Muscle layer of duodenum (tissue), 2 donors: ENCODE data around the gene SH3GLB1.

Source experiments
- H3K27ac ChIP-seq: one replicate; pipeline ENCODE4 v1.7.0; 2013; ENCODE audit warnings: mild to moderate bottlenecking, low read length
- H3K27me3 ChIP-seq: one replicate; pipeline ENCODE4 v1.7.0; 2013; ENCODE audit warnings: low read depth, mild to moderate bottlenecking, control low read depth, low read length
- H3K36me3 ChIP-seq, 2 donors: one replicate each; pipeline ENCODE4 v1.7.0; 2013; ENCODE audit warnings: low read length in 2 of 2, control low read depth in 1 of 2, mild to moderate bottlenecking in 1 of 2; ENCODE audit not compliant: insufficient read depth in 2 of 2, control insufficient read depth in 1 of 2
- H3K4me1 ChIP-seq, 2 donors: one replicate each; pipeline ENCODE4 v1.7.0; 2013; ENCODE audit warnings: low read length in 2 of 2, mild to moderate bottlenecking in 2 of 2, control low read depth in 1 of 2, moderate library complexity in 1 of 2; ENCODE audit not compliant: insufficient read depth in 2 of 2, control insufficient read depth in 1 of 2
- H3K4me3 ChIP-seq, 2 donors: one replicate each; pipeline ENCODE4 v1.7.0; 2013; ENCODE audit warnings: low read length in 2 of 2, low read depth in 1 of 2, mild to moderate bottlenecking in 1 of 2
- H3K9me3 ChIP-seq, 2 donors: one replicate each; pipeline ENCODE4 v1.7.0; 2013; ENCODE audit warnings: low read length in 2 of 2, control low read depth in 1 of 2, mild to moderate bottlenecking in 1 of 2; ENCODE audit not compliant: control insufficient read depth in 1 of 2
- donor health status: healthy.

The SH3GLB1 gene

DNA sequence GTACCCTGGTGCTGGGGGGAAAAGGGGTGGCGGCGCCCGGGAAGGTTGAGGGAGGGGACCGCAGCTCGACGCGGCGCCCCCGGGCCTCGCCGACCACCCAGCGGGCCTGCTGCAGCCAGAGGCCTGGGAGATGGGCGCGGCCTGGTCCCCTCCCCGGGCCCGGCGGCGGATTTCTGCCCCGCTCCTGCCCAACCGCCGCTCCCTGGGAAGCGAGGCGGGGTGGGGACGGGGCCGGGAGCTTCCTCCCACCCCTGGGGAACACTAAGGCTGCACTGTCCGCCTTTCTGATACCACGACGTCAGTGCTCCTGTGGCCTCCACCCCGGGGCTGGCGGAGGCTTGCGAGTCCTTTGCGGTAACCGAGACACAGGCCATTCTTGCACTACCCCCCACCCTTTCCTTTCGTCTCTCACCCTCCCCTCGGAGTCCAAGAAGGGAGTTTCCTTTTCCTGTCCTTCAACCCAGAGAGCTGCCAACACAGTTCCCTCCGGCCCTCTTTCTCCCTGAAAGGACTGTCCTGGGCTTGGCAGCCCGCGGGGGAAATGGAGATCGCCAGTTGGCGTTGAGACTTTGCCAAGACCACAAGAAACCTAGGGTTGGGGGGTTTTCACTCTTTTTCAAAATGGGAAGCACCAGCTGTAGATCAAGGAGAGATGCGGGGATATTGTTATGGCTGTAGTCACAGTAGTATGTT is 742 bp downstream of the SH3GLB1 start:
- peaks cover 0 to 13% of the 10 kb centered on the region in 2 donors for H3K36me3 ChIP-seq
- peak overlapping the region; percentile 87 to 92 for H3K4me3 ChIP-seq
- H3K9me3 ChIP-seq, result no peaks in the 10 kb centered on the region
- H3K4me1 ChIP-seq, result peaks cover 14 to 34% of the 10 kb centered on the region in 2 donors
- peak overlapping the region; percentile 91 for H3K27ac ChIP-seq
- H3K27me3 ChIP-seq, result no peaks in the 10 kb centered on the region

DNA sequence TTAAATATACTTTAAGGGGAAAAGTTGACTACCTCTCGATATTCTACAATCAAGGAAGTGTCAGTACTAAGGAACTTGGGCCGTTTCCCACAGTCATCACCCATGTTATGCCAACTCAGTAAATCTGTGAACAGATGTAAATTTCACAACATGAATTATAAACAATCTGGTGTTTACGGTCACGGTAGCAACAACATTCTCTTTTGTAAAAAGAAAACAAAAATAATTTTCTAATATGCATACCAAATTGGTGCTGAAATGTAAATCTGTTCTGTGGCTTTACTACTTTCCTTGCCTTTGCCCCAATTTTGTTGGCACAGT is 1.2 kb downstream of the SH3GLB1 start:
- peak overlapping the region; percentile 91 for H3K27ac ChIP-seq
- H3K27me3 ChIP-seq, result no peaks in the 10 kb centered on the region
- H3K36me3 ChIP-seq, result peaks cover 0 to 13% of the 10 kb centered on the region in 2 donors
- H3K4me1 ChIP-seq, result peaks cover 14 to 39% of the 10 kb centered on the region in 2 donors
- peak overlapping the region; percentile 87 to 92 for H3K4me3 ChIP-seq
- H3K9me3 ChIP-seq, result no peaks in the 10 kb centered on the region

DNA sequence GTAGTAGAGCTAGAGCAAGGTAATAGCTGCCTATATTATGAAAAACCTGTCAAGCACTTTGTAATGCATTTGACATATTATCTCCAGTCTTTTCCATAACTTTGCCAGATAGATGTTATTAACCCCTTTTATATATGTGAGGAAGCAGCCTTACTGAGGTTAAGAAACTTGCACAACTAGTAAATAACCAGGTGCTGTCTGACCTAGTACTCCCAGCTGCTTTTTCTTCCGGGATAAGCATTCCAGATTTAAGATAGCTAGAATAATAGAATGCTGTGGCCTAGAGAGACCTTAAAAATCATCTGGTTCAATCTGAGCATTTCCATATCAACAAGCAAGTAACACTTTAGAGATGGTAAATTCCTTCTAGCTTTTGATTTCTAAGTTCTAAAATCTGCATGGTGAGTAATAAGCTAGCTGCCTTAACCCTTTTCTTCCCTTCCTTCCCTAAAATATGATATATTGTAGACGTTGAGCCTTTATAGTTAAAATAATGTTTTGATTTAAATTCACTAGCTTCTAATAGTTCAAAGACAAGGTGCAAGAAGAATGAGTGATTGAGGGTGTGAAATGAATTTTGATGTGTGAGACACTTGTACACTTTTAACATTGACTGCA is 1.8 kb downstream of the SH3GLB1 start:
- peaks cover 0 to 13% of the 10 kb centered on the region in 2 donors for H3K36me3 ChIP-seq
- H3K9me3 ChIP-seq, result no peaks in the 10 kb centered on the region
- H3K27me3 ChIP-seq, result no peaks in the 10 kb centered on the region
- H3K4me3 ChIP-seq, result peak overlapping the region; percentile 87 to 92
- peak overlapping the region; percentile 91 for H3K27ac ChIP-seq
- peaks cover 14 to 42% of the 10 kb centered on the region in 2 donors for H3K4me1 ChIP-seq

- H3K9me3 ChIP-seq, result no peaks in the 10 kb centered on the region
- H3K4me1 ChIP-seq, result peaks cover 16 to 48% of the 10 kb centered on the region in 2 donors
- no peak overlapping the region for H3K27ac ChIP-seq
- H3K27me3 ChIP-seq, result no peaks in the 10 kb centered on the region
- H3K36me3 ChIP-seq, result peaks cover 0 to 13% of the 10 kb centered on the region in 2 donors
- H3K4me3 ChIP-seq, result no peak overlapping the region
Measured at GRCh38 chr1:86708920-86709319, 4.5 kb downstream of the SH3GLB1 start.

GRCh38 chr1:86712088-86712860 is 7.9 kb downstream of the SH3GLB1 start:
- H3K36me3 ChIP-seq, result peaks cover 0 to 7% of the 10 kb centered on the region in 2 donors
- H3K27me3 ChIP-seq, result no peaks in the 10 kb centered on the region
- no peaks in the 10 kb centered on the region for H3K9me3 ChIP-seq
- H3K4me1 ChIP-seq, result peaks cover 11 to 53% of the 10 kb centered on the region in 2 donors
- H3K27ac ChIP-seq, result no peak overlapping the region
- H3K4me3 ChIP-seq, result no peak overlapping the region

DNA sequence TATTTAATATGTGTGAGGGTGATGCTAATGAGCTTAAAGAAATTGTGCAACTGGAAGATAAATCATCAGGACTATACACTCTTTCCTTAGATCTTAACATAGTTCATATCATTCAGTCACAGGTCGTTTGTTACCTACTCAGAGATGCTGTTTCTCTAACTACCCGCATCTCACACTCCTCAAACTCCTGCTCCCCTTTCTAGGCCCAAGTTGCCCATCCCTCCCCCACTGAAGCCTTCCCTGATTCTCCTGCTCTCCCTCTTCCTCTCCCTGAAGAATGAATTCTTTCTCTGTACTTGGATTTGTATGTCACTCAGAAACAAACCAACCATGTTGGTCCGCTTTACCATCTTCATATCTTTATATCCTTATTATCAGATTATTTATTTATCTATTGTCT is 9.1 kb downstream of the SH3GLB1 start:
- Histone ChIP-seq H3K27me3 (no peaks in the 10 kb centered on the region), H3K4me1 (peaks cover 11 to 42% of the 10 kb centered on the region in 2 donors), H3K36me3 (peaks cover 0 to 7% of the 10 kb centered on the region in 2 donors), H3K4me3 (no peak overlapping the region), H3K9me3 (no peaks in the 10 kb centered on the region), H3K27ac (no peak overlapping the region)

DNA sequence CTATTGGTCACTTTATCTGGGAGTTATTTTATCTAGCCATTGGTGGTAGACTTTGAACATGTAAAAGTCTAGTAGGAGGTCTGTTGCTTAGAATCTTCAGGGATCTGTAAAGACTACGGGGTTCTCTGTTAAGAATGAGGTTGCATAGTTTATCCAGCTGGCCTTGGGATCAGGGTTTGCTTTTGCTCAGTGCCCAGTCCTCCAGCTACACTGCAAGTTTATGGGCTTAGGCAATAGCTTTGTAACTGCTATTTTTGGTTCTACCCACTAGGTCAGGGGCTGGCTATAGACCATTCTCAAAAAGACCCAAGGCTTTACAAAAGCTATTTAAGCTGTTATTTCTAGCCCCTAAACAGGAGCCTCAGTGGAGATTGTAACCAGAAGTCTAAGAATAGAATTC is 9.8 kb downstream of the SH3GLB1 start:
- no peaks in the 10 kb centered on the region for H3K27me3 ChIP-seq
- no peaks in the 10 kb centered on the region for H3K9me3 ChIP-seq
- H3K4me1 ChIP-seq, result peaks cover 11 to 44% of the 10 kb centered on the region in 2 donors
- peaks cover 0 to 7% of the 10 kb centered on the region in 2 donors for H3K36me3 ChIP-seq
- no peak overlapping the region for H3K27ac ChIP-seq
- H3K4me3 ChIP-seq, result no peak overlapping the region

DNA sequence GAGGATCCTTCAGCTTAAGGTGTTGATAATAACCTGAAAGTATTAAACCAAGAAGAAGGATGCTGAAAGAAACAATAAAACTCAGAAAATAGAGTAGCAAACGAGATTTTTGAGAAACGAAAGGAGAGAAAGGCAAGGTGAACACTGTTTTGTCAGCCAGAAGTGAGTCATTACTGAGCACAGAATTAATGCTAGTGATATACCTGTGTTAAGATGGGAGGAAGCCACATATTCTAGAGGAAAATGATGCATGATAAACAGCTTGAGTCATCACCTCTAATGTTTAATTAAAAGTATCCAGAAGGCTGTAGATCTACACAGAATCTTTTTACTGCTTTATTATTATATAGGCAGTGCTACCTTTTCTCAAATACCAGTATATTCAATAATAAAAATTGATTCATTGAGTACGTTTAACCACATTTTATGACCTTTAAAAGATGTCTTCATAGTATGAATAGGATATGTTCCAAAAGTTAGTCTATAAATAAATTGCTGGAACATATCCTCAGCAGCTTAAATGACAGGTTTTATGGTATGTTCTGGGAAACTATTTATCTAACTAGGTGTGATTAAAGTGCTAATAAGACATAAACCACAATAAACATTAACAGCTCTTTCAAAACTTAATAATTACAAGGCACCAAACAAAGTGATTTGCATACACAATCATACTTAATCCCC is 10.3 kb downstream of the SH3GLB1 start:
- Histone ChIP-seq H3K9me3 (no peaks in the 10 kb centered on the region), H3K27me3 (no peaks in the 10 kb centered on the region), H3K4me3 (no peak overlapping the region), H3K27ac (no peak overlapping the region), H3K36me3 (peaks cover 0 to 7% of the 10 kb centered on the region in 2 donors), H3K4me1 (peaks cover 11 to 42% of the 10 kb centered on the region in 2 donors)

GRCh38 chr1:86718786-86719185 is 14.4 kb downstream of the SH3GLB1 start:
- Histone ChIP-seq H3K4me3 (no peak overlapping the region), H3K27ac (no peak overlapping the region), H3K36me3 (peaks cover 6 to 20% of the 10 kb centered on the region in 2 donors), H3K9me3 (no peaks in the 10 kb centered on the region), H3K27me3 (no peaks in the 10 kb centered on the region), H3K4me1 (peaks cover 10 to 27% of the 10 kb centered on the region in 2 donors)

DNA sequence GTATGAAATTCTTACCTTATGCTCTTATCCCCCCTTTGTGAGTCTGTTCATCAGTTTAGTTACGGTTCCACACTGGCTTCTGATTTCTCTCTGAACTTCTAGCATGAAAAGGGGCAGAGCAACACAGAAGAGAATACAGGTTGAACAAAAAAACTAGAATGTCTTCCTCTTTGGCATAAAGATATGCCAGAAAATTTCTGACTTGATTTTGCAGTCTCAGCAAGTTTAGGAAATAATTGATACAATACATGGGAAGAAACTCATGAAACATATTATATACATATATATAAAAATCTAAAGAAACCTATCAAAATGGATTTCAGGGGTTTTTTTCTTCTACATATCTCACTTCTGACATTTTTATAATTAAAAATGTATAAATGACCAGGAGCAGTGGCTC is 27.0 kb downstream of the SH3GLB1 start:
- H3K27ac ChIP-seq, result no peak overlapping the region
- H3K36me3 ChIP-seq, result peaks cover 35 to 37% of the 10 kb centered on the region in 2 donors
- no peaks in the 10 kb centered on the region for H3K4me1 ChIP-seq
- H3K27me3 ChIP-seq, result no peaks in the 10 kb centered on the region
- H3K9me3 ChIP-seq, result no peaks in the 10 kb centered on the region
- H3K4me3 ChIP-seq, result no peak overlapping the region

DNA sequence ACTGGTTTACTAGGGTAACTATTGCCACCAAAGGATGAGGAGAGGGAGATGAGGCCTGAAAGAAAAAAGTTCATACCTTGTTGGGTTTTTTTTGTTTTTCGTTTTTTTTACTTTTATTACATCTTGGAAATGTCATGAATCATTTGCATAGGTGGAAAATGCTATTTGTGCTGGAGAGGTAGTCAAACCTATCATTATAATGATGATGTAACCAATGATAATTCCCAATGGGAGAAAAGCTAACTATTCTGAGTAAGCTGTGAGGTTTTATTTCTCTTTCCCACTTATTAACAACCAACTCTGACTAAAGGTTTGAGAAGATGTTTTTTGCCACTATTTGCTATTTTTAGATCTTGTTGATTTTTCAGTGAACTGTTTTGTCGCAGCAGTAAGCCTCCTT is 29.0 kb downstream of the SH3GLB1 start:
- H3K36me3 ChIP-seq, result peaks cover 36 to 44% of the 10 kb centered on the region in 2 donors
- H3K27ac ChIP-seq, result no peak overlapping the region
- no peaks in the 10 kb centered on the region for H3K27me3 ChIP-seq
- H3K4me1 ChIP-seq, result no peaks in the 10 kb centered on the region
- no peak overlapping the region for H3K4me3 ChIP-seq
- no peaks in the 10 kb centered on the region for H3K9me3 ChIP-seq
